ENCODE results near the gene SMAD3. TPM values are rescaled to one million over a fixed set of nuclear protein-coding genes. Genes with fewer than 3 reads are reported as not detected.

SMAD3 gene
- total RNA-seq, 4 donors from 2014 or later, result 25.9 to 69.4 (median 35.2) TPM

DNA sequence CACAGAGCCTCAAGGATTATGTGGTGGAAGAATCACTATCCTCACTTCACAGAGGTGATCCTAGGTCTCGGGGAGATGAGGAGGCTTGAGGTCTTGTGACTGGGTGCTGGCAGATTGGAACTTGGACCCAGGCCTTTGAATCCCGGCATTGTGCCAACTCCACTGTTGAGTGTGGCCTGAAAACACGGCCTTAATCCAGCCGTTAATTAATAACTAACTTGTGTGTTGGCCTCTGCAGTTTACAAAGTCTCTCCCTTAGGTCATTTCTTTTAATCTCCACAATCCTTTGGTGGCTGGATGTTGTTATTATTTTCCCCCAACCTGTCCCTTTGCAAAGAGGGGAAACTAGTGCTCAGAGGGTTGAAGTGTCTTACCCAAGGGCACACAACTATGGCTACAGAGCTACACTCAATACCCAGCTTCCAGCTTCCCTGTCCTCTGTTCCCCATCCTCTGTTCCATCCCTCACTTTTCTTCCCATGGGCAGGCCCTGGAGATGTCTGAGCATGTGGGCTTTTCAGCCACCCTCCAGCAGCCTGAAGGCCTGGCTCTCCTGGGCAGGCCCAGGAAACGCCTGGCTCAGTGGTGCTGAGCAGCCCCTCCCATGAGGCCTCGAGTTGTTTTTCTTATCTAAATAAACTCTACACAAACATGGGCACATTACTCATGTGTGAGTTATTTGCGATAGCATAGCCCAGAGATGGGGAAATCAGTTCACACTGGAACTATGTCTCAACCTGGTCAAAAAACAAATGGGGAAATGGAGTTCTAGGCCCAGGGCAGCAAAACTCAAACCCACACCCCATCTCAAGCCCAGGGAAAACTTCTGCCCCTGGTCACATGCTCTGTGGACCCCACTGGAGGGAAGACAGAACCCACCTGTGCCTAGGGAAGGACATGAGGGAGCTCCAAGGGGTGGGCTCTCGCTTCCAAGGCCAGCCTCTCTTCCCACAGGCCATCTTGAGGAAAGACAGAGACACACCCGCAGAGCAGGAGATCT lies 16.8 kb upstream of the SMAD3 start:
- intact Hi-C loops (cut with DNase I; ENCODE audit: low total_unique reads), result no loop called here
- TF ChIP-seq POLR2A (IDR thresholded peaks at IDR 0.05), result no peak
- TF ChIP-seq, protein P1, sequence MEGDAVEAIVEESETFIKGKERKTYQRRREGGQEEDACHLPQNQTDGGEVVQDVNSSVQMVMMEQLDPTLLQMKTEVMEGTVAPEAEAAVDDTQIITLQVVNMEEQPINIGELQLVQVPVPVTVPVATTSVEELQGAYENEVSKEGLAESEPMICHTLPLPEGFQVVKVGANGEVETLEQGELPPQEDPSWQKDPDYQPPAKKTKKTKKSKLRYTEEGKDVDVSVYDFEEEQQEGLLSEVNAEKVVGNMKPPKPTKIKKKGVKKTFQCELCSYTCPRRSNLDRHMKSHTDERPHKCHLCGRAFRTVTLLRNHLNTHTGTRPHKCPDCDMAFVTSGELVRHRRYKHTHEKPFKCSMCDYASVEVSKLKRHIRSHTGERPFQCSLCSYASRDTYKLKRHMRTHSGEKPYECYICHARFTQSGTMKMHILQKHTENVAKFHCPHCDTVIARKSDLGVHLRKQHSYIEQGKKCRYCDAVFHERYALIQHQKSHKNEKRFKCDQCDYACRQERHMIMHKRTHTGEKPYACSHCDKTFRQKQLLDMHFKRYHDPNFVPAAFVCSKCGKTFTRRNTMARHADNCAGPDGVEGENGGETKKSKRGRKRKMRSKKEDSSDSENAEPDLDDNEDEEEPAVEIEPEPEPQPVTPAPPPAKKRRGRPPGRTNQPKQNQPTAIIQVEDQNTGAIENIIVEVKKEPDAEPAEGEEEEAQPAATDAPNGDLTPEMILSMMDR (IDR thresholded peaks at IDR 0.05), result no peak
- 44 to 46% methylated on average over 9 of the region's 9 CpGs for WGBS, 2 donors
- H3K4me3 ChIP-seq (ENCODE audit: low read depth, poor library complexity, severe bottlenecking), result no peak overlapping the region
- no peak for DNase-seq (ENCODE audit: low spot score in 2 of 2)

DNA sequence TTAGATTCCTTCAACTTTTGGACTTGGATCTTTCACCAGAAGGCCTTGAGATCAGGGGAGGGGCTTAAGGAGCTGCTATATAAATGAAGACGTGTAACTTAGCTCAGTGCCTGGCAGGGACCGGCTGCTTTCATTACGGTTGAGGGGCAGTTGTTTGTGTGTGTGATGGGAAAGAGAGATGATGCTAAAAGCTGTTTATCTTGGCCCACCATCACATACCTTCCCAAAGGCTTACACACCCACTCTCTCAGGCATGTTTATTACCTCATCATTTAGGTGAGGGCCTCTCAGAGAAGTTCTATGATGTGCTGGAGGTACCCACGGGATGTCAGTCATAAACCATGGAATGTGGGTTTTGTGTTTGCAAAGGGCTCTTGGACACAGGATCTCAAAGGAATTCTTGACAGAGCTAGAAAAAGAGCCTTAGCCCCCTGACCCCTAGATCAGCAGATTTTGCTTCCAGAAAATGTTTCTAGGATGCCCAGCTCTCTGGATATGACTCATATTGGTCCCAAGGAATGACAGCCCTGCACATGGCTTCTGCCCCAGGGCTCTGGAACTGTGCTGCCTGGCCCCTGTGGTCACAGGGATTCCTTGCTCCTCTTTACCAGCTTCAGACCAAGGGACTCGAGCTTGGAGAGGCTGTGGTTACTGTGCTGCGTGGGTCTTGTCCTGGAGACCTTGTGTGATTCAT lies 15.9 kb upstream of the SMAD3 start:
- 43 to 51% methylated on average over 6 of the region's 6 CpGs for WGBS, 2 donors
- no peak for DNase-seq (ENCODE audit: low spot score in 2 of 2)
- no peak overlapping the region for H3K4me3 ChIP-seq (ENCODE audit: low read depth, poor library complexity, severe bottlenecking)
- intact Hi-C loops (cut with DNase I; ENCODE audit: low total_unique reads), result no loop called here
- TF ChIP-seq, protein P1 (IDR thresholded peaks at IDR 0.05), result no peak
- TF ChIP-seq POLR2A (IDR thresholded peaks at IDR 0.05), result no peak

DNA sequence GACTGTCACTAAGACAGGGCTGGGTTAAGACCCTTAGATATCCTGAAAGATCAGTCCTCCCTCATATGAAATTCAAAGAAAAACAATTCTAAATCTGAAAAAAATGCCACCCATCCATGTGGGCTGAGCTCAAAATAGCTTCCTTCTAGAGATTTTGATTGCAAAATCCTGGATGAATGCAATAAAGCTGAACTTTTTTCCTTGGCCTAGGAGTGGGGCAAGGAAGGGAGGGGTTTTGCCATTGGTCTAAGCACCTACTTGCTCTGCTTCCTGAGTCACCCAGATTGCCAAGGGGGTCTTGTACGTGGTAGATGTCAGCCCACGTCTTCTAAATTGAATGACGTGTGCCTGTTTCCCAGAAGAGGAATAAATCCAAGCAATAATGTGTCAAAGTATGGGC lies 15.3 kb upstream of the SMAD3 start:
- WGBS, 2 donors, result 10 to 57% methylated on average over 3 of the region's 3 CpGs
- TF ChIP-seq, protein P1 (IDR thresholded peaks at IDR 0.05), result no peak
- TF ChIP-seq POLR2A (IDR thresholded peaks at IDR 0.05), result no peak
- no peak for DNase-seq (ENCODE audit: low spot score in 2 of 2)
- intact Hi-C loops (cut with DNase I; ENCODE audit: low total_unique reads), result no loop called here
- no peak overlapping the region for H3K4me3 ChIP-seq (ENCODE audit: low read depth, poor library complexity, severe bottlenecking)

DNA sequence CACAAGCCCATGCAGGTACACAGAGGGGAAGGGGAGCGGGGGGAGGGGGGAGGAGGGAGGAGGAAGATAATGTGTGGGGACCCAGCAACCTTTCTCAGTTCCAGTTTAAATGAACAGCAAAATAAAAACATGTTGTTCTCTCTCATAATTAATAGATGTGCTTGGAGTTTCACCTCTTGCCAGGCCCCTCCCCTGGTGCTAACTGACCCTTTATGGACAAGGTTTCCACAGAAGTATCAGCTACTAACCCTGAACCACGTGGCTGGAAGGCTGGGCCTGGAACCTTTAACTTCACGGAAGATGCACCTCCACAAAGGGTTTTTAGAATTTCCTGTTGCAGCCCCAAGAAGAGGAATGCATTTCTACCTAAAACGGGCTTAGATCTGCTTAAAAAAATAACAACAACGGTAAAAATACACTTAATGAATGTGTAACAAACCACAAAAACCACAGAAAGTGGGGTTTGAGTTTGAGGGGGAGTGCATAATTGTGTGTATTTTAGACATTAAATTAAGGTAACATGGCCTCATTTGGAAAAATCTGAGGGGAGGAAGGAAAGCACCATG lies 14.8 kb upstream of the SMAD3 start:
- no peak for DNase-seq (ENCODE audit: low spot score in 2 of 2)
- intact Hi-C loops (cut with DNase I; ENCODE audit: low total_unique reads), result no loop called here
- no peak overlapping the region for H3K4me3 ChIP-seq (ENCODE audit: low read depth, poor library complexity, severe bottlenecking)
- TF ChIP-seq, protein P1 (IDR thresholded peaks at IDR 0.05), result no peak
- no peak for TF ChIP-seq POLR2A (IDR thresholded peaks at IDR 0.05)
- 32 to 46% methylated on average over 4 of the region's 5 CpGs for WGBS, 2 donors

DNA sequence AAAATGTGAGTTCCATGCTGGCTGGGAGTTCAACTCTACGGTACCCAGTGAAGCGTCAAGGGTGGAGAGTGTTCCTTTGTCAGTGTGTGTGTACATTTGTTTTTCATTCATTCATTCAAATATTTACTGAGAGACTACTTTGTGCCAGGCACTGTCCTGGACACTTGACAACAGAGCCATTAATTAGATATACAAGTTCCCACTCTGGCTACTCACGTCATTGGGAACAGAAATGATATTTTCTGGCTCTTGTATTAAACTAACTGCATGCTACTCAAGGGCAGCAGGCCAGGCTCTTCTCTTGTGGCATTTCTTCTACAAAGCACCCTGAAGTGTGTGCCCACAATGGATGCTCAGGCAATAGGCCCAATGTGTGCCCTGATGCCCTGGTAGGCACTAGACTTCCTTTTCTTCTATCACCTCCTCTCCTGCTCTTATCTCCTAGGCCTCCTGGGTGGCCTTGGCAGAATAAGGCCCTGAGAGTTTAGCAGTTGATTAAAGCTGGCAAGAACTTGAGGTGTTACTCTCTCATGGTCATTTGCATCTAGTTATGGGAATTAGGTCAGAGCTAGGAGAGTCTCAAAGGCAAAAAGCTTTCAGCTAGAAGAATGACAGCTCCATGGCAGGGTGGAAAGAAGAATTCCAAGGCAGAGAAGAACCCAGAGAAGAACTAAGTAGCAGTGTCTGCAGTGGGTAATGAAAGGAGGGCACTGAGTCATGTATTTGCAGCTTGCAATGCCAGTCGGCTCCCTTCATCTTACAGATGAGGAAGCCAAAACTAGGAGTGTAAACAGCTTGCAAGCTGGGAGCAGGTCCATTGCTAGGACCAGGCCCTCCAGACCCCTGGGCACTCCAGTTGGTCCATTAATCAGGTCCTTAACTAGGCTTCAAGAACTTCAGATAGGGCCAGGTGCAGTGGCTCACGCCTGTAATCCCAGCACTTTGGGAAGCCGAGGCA lies 14.0 kb upstream of the SMAD3 start:
- H3K4me3 ChIP-seq (ENCODE audit: low read depth, poor library complexity, severe bottlenecking), result no peak overlapping the region
- intact Hi-C loops (cut with DNase I; ENCODE audit: low total_unique reads), result no loop called here
- DNase-seq (ENCODE audit: low spot score in 2 of 2), result no peak
- TF ChIP-seq, protein P1 (IDR thresholded peaks at IDR 0.05), result no peak
- TF ChIP-seq POLR2A (IDR thresholded peaks at IDR 0.05), result no peak
- 79 to 85% methylated on average over 6 of the region's 6 CpGs for WGBS, 2 donors
